A673 (cell line): ENCODE measurements around the gene MED22. TPM values are rescaled to one million over a fixed set of nuclear protein-coding genes. Genes with fewer than 3 reads are reported as not detected.
A peak's percentile ranks its signal among the peaks of the same experiment; 100 is the strongest.

Experiments
- BruUV-seq: library from RNA; stranded (reverse); fragments of 400-500 nt; replicated peaks from 2 replicates; lab custom pipeline; 2021; lab: Mats Ljungman, UMichigan
- CTCF ChIA-PET: fragments of 300-600 bp; sonication (Branson Sonifier 250); formaldehyde crosslinking; loops from one replicate; lab custom pipeline; 2022; ENCODE audit warnings: antibody characterized with exemption; lab: Charles Lee
- POLR2A ChIA-PET: fragments of 300-600 bp; sonication (Branson Sonifier 250); formaldehyde crosslinking; loops from one replicate; lab custom pipeline; 2022; ENCODE audit warnings: antibody characterized with exemption; ENCODE audit not compliant: low non-redundant PET; lab: Charles Lee
- DNase-seq: peaks from one replicate; pipeline ENCODE4 v3.0.0-alpha.2; 2015; ENCODE audit warnings: low spot score
- H3K27ac ChIP-seq: fragments of 200-600 bp; sonication (generic); 2 replicates; pipeline ENCODE4 v1.5.1; 2016; ENCODE audit warnings: mixed run types, low read depth, mild to moderate bottlenecking, mixed read lengths, antibody characterized with exemption, low read length; ENCODE audit not compliant: poor library complexity, severe bottlenecking
- H3K27me3 ChIP-seq: fragments of 200-600 bp; sonication (generic); replicated peaks from 2 replicates; pipeline ENCODE4 v1.6.1; 2017; ENCODE audit warnings: mixed run types, low read depth, mild to moderate bottlenecking, mixed read lengths, antibody characterized with exemption, low read length; ENCODE audit not compliant: insufficient read depth, poor library complexity
- H3K36me3 ChIP-seq: fragments of 200-600 bp; sonication (generic); 2 replicates; pipeline ENCODE4 v1.6.1; 2016; ENCODE audit warnings: mixed run types, mild to moderate bottlenecking, mixed read lengths, antibody characterized with exemption, low read length; ENCODE audit not compliant: insufficient read depth, poor library complexity, severe bottlenecking
- H3K4me1 ChIP-seq: fragments of 200-600 bp; sonication (generic); 2 replicates; pipeline ENCODE4 v1.6.1; 2017; ENCODE audit warnings: mixed run types, mild to moderate bottlenecking, mixed read lengths, antibody characterized with exemption, low read length; ENCODE audit not compliant: insufficient read depth, poor library complexity, severe bottlenecking
- H3K4me3 ChIP-seq: fragments of 200-600 bp; sonication (generic); 2 replicates; pipeline ENCODE4 v1.5.1; 2016; ENCODE audit warnings: low read depth, mixed run types, mild to moderate bottlenecking, mixed read lengths, low read length; ENCODE audit not compliant: poor library complexity, severe bottlenecking
- H3K9me3 ChIP-seq: fragments of 200-600 bp; sonication (generic); 2 replicates; pipeline ENCODE4 v1.6.1; 2016; ENCODE audit warnings: mixed run types, low read depth, mild to moderate bottlenecking, mixed read lengths, antibody characterized with exemption, low read length; ENCODE audit not compliant: poor library complexity, severe bottlenecking
- EZH2 ChIP-seq: fragments of 200-600 bp; sonication (generic); IDR thresholded peaks from 2 replicates; pipeline ENCODE4 v1.6.1; 2017; ENCODE audit warnings: borderline replicate concordance, low read depth, mild to moderate bottlenecking, mixed read lengths, antibody characterized with exemption, low read length; ENCODE audit not compliant: poor library complexity, severe bottlenecking
- intact Hi-C: fragments of 100-400 bp; cut with micrococcal nuclease; formaldehyde crosslinking; loops from one replicate; pipeline ENCODE4 v1.10.0; 2022; ENCODE audit not compliant: unreplicated experiment
- total RNA-seq: library from RNA; stranded (reverse); gene quantifications from 2 replicates; pipeline ENCODE4 v1.2.3, GENCODE V29; 2021
- TF ChIP-seq, protein P1 (sequence below): fragments of 300-800, 200-600 bp; sonication (generic); conservative IDR thresholded peaks from 2 replicates; pipeline ENCODE4 v1.5.1; 2017; ENCODE audit warnings: low read depth, mild to moderate bottlenecking, antibody characterized with exemption, low read length, moderate library complexity, mixed read lengths

MED22 gene
- total RNA-seq, 1 experiment from 2014 or later, result 46.2 TPM

DNA sequence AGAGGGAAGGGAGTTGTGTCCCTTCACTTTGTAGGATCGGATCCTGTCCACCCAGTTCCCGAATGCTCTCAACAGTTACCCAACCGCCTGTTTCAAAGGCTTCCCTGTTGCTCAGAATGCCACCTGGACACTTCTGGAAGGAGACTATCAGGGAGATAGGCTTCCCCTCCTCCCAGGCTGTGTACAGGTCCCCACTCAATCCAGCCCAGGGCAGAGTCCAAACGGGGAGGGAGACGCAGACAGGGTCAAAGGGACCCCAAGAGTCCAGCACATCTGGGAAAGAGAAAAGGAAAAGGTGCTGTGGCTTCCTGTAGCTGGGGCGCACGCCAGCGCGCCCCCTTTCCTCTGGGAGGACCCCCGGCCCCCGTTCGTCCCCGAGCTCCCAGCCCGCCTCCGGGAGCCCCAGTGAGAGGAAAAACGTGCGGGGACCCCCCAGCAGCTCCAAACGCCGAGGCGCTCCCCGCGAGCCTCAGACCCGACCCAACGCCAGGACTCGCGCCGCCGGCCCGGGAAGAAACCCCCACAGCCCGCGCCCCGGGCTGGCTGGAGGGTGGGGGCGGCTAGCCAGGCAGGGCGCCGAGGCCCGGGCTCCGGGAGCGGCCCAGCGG is 27.3 kb upstream of the MED22 start:
- BruUV-seq, result no TSS peak
- intact Hi-C loops, result no loop called here
- Histone ChIP-seq H3K4me3 (peak overlapping the region; percentile 97), H3K4me1 (peaks cover 21% of the 10 kb centered on the region), H3K36me3 (peaks cover 31% of the 10 kb centered on the region), H3K9me3 (no peaks in the 10 kb centered on the region), H3K27me3 (no peaks in the 10 kb centered on the region), H3K27ac (peak overlapping the region; percentile 98)
- peak; percentile 54 for DNase-seq
- TF ChIP-seq, protein P1, sequence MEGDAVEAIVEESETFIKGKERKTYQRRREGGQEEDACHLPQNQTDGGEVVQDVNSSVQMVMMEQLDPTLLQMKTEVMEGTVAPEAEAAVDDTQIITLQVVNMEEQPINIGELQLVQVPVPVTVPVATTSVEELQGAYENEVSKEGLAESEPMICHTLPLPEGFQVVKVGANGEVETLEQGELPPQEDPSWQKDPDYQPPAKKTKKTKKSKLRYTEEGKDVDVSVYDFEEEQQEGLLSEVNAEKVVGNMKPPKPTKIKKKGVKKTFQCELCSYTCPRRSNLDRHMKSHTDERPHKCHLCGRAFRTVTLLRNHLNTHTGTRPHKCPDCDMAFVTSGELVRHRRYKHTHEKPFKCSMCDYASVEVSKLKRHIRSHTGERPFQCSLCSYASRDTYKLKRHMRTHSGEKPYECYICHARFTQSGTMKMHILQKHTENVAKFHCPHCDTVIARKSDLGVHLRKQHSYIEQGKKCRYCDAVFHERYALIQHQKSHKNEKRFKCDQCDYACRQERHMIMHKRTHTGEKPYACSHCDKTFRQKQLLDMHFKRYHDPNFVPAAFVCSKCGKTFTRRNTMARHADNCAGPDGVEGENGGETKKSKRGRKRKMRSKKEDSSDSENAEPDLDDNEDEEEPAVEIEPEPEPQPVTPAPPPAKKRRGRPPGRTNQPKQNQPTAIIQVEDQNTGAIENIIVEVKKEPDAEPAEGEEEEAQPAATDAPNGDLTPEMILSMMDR, result peak; percentile 44
- TF ChIP-seq EZH2, result no peak
- CTCF ChIA-PET, result no interaction called here
- POLR2A ChIA-PET, result interaction anchor here (0.7 kb wide), 1 partner anchor 27 kb away, joined by 3 read pairs; the partner anchor contains the start of genes MED22 and RPL7A

DNA sequence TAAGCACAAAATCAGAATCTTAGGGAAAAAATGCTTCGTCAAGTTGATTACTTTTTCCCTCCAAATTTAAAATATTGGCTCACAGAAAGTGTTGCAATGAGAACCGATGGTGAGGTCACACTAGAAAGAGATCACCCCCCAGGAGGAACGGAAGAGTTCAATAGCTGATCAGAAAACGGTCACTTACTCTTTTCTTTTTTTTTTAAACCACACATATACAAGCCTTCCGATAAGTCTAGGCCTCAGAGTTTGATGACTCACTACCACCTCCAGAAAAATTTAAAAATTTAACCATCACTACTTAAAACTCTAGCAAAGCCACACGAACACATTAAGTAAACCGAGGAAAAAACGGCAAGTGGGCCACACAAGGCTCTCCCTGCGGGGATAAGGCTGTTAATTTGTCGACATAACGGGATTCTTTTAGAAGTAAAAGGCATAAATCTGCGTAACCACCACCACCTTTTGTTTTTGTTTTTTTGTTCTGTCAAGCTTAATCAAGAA is 26.7 kb upstream of the MED22 start:
- ChIA-PET CTCF (no interaction called here), POLR2A (no interaction called here)
- TSS peak; percentile 71 for BruUV-seq
- intact Hi-C loops, result no loop called here
- peak overlapping the region; percentile 98 for H3K27ac ChIP-seq
- TF ChIP-seq EZH2, result no peak
- TF ChIP-seq, protein P1, result no peak
- peak overlapping the region; percentile 97 for H3K4me3 ChIP-seq
- H3K4me1 ChIP-seq, result peaks cover 21% of the 10 kb centered on the region
- H3K9me3 ChIP-seq, result no peaks in the 10 kb centered on the region
- no peaks in the 10 kb centered on the region for H3K27me3 ChIP-seq
- no peak for DNase-seq
- H3K36me3 ChIP-seq, result peaks cover 36% of the 10 kb centered on the region

DNA sequence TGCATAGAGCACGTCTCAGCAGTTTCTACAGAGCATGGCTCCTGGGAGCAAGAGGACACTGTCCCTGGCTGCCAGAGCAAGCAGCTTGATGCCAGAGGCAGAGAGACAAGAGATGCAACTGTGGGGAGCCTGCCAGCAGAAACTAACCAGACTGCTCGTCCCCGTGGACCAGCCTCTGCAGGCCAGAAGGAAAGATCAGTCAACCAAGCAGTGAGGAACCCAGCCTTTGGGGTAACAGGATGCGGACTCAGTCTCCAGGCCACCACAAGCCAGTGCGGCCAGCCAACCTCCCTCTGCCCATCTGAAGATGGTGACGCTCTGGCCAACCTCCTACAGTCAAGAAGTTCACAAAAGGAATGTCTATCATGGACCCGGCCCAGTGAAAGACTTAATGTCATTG is 24.2 kb upstream of the MED22 start:
- no peaks in the 10 kb centered on the region for H3K27me3 ChIP-seq
- intact Hi-C loops, result no loop called here
- POLR2A ChIA-PET, result no interaction called here
- no peak overlapping the region for H3K4me3 ChIP-seq
- H3K36me3 ChIP-seq, result peaks cover 40% of the 10 kb centered on the region
- peaks cover 9% of the 10 kb centered on the region for H3K4me1 ChIP-seq
- TF ChIP-seq, protein P1, result no peak
- no peak for TF ChIP-seq EZH2
- H3K9me3 ChIP-seq, result no peaks in the 10 kb centered on the region
- H3K27ac ChIP-seq, result peak overlapping the region; percentile 18
- BruUV-seq, result no TSS peak
- CTCF ChIA-PET, result no interaction called here
- no peak for DNase-seq
